Loucy (cell line): ENCODE results near the gene IGF2R.

Experiments
- H2AFZ ChIP-seq: fragments of 200-600 bp; sonication (generic); 2 replicates; pipeline ENCODE4 v1.6.0; 2016; ENCODE audit warnings: antibody characterized with exemption, mild to moderate bottlenecking, low read length, moderate library complexity
- H3F3A ChIP-seq: fragments of 200-600 bp; 2 replicates; pipeline ENCODE4 v1.6.0; 2016; ENCODE audit warnings: antibody characterized with exemption, low read depth, mild to moderate bottlenecking
- H3K27me3 ChIP-seq: fragments of 200-600 bp; sonication (generic); 2 replicates; pipeline ENCODE4 v1.6.1; 2014; ENCODE audit warnings: low read length, mild to moderate bottlenecking; ENCODE audit not compliant: insufficient read depth, poor library complexity, severe bottlenecking
- H3K36me3 ChIP-seq: fragments of 200-600 bp; sonication (generic); 2 replicates; pipeline ENCODE4 v1.6.1; 2016; ENCODE audit warnings: low read length; ENCODE audit not compliant: insufficient read depth
- H3K4me1 ChIP-seq: fragments of 200-600 bp; sonication (generic); 2 replicates; pipeline ENCODE4 v1.5.1; 2014; ENCODE audit warnings: low read length, mild to moderate bottlenecking; ENCODE audit not compliant: insufficient read depth, poor library complexity, severe bottlenecking
- H3K4me2 ChIP-seq: fragments of 200-600 bp; sonication (generic); 2 replicates; pipeline ENCODE4 v1.6.0; 2014; ENCODE audit warnings: antibody characterized with exemption, low read length, low read depth, mild to moderate bottlenecking; ENCODE audit not compliant: poor library complexity, severe bottlenecking
- H3K4me3 ChIP-seq: fragments of 200-600 bp; sonication (generic); 2 replicates; pipeline ENCODE4 v1.5.1; 2014; ENCODE audit warnings: low read length, mild to moderate bottlenecking, mixed read lengths; ENCODE audit not compliant: poor library complexity, severe bottlenecking
- H3K79me2 ChIP-seq: fragments of 200-600 bp; sonication (generic); 2 replicates; pipeline ENCODE4 v1.6.1; 2014; ENCODE audit warnings: low read length; ENCODE audit not compliant: insufficient read depth
- H3K9ac ChIP-seq: fragments of 200-600 bp; sonication (generic); 2 replicates; pipeline ENCODE4 v1.6.0; 2014; ENCODE audit warnings: mild to moderate bottlenecking, low read depth, low read length, moderate library complexity; ENCODE audit not compliant: poor library complexity, severe bottlenecking
- H3K9me2 ChIP-seq: fragments of 200-600 bp; sonication (generic); replicated peaks from 2 replicates; pipeline ENCODE4 v1.6.1; 2016; ENCODE audit warnings: low read depth, low read length, mixed read lengths
- H3K9me3 ChIP-seq: fragments of 200-600 bp; sonication (generic); 2 replicates; pipeline ENCODE4 v1.6.1; 2014; ENCODE audit warnings: mild to moderate bottlenecking, antibody characterized with exemption, low read length, low read depth; ENCODE audit not compliant: insufficient read depth
- H4K20me1 ChIP-seq: fragments of 200-600 bp; sonication (generic); 2 replicates; pipeline ENCODE4 v1.6.0; 2014; ENCODE audit warnings: antibody characterized with exemption, low read length, mild to moderate bottlenecking; ENCODE audit not compliant: insufficient read depth, poor library complexity, severe bottlenecking
- CTCF ChIP-seq: fragments of 200-600 bp; sonication (generic); conservative IDR thresholded peaks from 2 replicates; pipeline ENCODE4 v1.5.1; 2014; ENCODE audit warnings: mild to moderate bottlenecking, antibody characterized with exemption, low read length
- EZH2phosphoT487 ChIP-seq: fragments of 200-600 bp; IDR thresholded peaks from 2 replicates; pipeline ENCODE4 v1.6.1; 2018; ENCODE audit warnings: antibody characterized with exemption, mild to moderate bottlenecking, moderate library complexity, borderline replicate concordance

Gene IGF2R

DNA sequence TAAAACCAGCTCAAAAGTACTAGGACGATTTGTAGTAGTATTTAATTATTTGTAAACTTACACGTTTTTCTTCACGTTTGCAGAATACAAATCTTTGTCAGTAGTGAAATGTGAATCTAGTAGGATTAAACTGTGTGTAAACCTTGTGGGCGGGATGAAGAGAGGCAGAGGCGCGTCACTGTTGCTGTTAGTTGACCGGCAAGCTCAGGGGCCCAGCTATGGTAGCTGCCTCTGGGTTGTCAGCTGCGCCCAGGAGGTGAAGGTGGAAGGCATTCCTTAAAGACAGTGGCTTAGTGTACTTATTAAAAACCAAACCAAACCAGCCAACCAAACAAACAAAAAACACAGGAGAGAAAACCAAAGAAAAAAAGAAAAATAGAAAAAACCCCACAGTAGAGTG is 69.6 kb downstream of the IGF2R start:
- H3K9me3 ChIP-seq, result no peaks in the 10 kb centered on the region
- H3K4me1 ChIP-seq, result no peaks in the 10 kb centered on the region
- no peaks in the 10 kb centered on the region for H3K9me2 ChIP-seq
- no peak overlapping the region for H3K4me2 ChIP-seq
- H3K4me3 ChIP-seq, result no peak overlapping the region
- H3K9ac ChIP-seq, result no peak overlapping the region
- H3K27me3 ChIP-seq, result no peaks in the 10 kb centered on the region
- H3K36me3 ChIP-seq, result peaks cover 54% of the 10 kb centered on the region; the same call in 1 of the 2 replicates
- no peak overlapping the region for H2AFZ ChIP-seq
- no peak for TF ChIP-seq EZH2phosphoT487
- TF ChIP-seq CTCF, result no peak
- H4K20me1 ChIP-seq, result no peaks in the 10 kb centered on the region
- no peaks in the 10 kb centered on the region for H3K79me2 ChIP-seq
- no peaks in the 10 kb centered on the region for H3F3A ChIP-seq

GRCh38 chr6:160039441-160039840 is 70.6 kb downstream of the IGF2R start:
- H3K36me3 ChIP-seq, result peaks cover 56% of the 10 kb centered on the region; the same call in 1 of the 2 replicates
- H3K4me2 ChIP-seq, result no peak overlapping the region
- H3K27me3 ChIP-seq, result no peaks in the 10 kb centered on the region
- no peaks in the 10 kb centered on the region for H4K20me1 ChIP-seq
- no peak for TF ChIP-seq EZH2phosphoT487
- no peaks in the 10 kb centered on the region for H3F3A ChIP-seq
- no peak overlapping the region for H3K4me3 ChIP-seq
- no peaks in the 10 kb centered on the region for H3K9me3 ChIP-seq
- no peaks in the 10 kb centered on the region for H3K9me2 ChIP-seq
- H3K79me2 ChIP-seq, result no peaks in the 10 kb centered on the region
- H3K9ac ChIP-seq, result no peak overlapping the region
- H3K4me1 ChIP-seq, result no peaks in the 10 kb centered on the region
- no peak overlapping the region for H2AFZ ChIP-seq

DNA sequence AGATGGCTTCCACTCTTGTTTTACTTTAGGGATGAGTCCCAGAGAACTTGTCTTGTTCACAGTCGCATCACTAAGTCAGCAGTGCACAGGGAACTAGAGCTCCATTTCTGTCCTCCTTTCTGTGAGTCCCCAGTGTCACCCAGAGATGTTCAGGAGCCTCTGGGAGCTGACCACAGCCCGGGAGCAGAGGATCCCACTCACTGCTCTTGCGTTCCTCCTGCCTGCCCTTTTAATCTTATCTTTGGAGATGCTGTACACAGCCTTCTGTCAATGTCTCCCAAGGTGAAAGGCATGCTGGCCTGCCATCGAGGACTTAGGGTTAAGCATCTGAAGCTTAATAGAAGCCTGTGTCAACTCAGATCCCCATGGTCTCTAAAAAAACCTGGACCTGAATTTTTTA is 71.2 kb downstream of the IGF2R start:
- no peaks in the 10 kb centered on the region for H3K27me3 ChIP-seq
- no peaks in the 10 kb centered on the region for H3K9me3 ChIP-seq
- peaks cover 56% of the 10 kb centered on the region; the same call in 1 of the 2 replicates for H3K36me3 ChIP-seq
- H3F3A ChIP-seq, result no peaks in the 10 kb centered on the region
- no peaks in the 10 kb centered on the region for H4K20me1 ChIP-seq
- H3K4me3 ChIP-seq, result no peak overlapping the region
- H3K4me2 ChIP-seq, result no peak overlapping the region
- H3K9me2 ChIP-seq, result no peaks in the 10 kb centered on the region
- H2AFZ ChIP-seq, result no peak overlapping the region
- no peak for TF ChIP-seq CTCF
- TF ChIP-seq EZH2phosphoT487, result no peak
- H3K4me1 ChIP-seq, result no peaks in the 10 kb centered on the region
- H3K9ac ChIP-seq, result no peak overlapping the region
- no peaks in the 10 kb centered on the region for H3K79me2 ChIP-seq

DNA sequence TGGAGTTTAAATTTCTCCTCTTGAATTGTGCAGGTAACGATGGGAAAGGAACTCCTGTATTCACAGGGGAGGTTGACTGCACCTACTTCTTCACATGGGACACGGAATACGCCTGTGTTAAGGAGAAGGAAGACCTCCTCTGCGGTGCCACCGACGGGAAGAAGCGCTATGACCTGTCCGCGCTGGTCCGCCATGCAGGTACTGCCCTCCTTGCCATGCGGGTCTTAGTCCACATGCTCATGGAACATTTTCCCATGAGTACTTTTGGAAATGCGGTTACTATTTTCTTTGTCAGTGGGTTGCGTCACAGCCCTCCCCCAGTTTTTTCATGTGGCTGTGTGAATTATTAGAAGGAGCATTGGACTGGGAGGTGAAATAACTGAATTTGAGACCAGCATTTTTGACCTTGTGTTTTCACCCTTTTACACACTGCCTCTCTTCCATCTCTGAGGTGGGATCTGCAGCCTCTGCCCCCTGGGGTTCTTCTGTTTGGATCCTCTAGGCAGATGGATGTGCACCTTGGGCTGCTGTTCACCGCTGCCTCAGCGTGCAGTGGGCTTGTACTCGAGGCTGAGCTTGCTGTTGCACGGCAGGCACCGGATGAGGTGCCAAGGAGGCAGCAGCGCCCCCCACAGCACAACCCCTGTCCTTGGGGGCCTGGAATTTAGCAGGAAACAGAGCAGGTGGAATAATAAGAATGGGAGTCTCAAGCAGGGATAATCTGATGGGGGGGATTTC is 71.8 kb downstream of the IGF2R start:
- no peaks in the 10 kb centered on the region for H4K20me1 ChIP-seq
- no peak overlapping the region for H3K4me2 ChIP-seq
- peaks cover 57% of the 10 kb centered on the region; the same call in 1 of the 2 replicates for H3K36me3 ChIP-seq
- no peaks in the 10 kb centered on the region for H3K9me2 ChIP-seq
- H3K27me3 ChIP-seq, result no peaks in the 10 kb centered on the region
- no peak for TF ChIP-seq CTCF
- no peak for TF ChIP-seq EZH2phosphoT487
- H3F3A ChIP-seq, result no peaks in the 10 kb centered on the region
- H3K9ac ChIP-seq, result no peak overlapping the region
- H2AFZ ChIP-seq, result no peak overlapping the region
- no peaks in the 10 kb centered on the region for H3K9me3 ChIP-seq
- H3K4me3 ChIP-seq, result no peak overlapping the region
- no peaks in the 10 kb centered on the region for H3K4me1 ChIP-seq
- no peaks in the 10 kb centered on the region for H3K79me2 ChIP-seq
